Liver (tissue), 3 donors: ENCODE results near the gene FANCI.

ENCODE experiments used
- EGR1 ChIP-seq, 2 donors: IDR thresholded peaks; 2 replicates each; pipeline ENCODE4 v1.6.1; 2016 to 2018; ENCODE audit warnings: antibody characterized with exemption in 2 of 2, low read depth in 2 of 2
- FOXA1 ChIP-seq: IDR thresholded peaks from 2 replicates; pipeline ENCODE4 v1.6.1; 2016; ENCODE audit warnings: antibody characterized with exemption
- GABPA ChIP-seq, 2 donors: IDR thresholded peaks in 1 of 2; conservative IDR thresholded peaks in 1 of 2; 2 replicates each; pipeline ENCODE4 v1.6.1; 2016; ENCODE audit warnings: antibody characterized with exemption in 2 of 2, mild to moderate bottlenecking in 1 of 2, moderate library complexity in 1 of 2
- JUND ChIP-seq, 2 donors: IDR thresholded peaks; 2 replicates each; pipeline ENCODE4 v1.6.1; 2016; ENCODE audit warnings: antibody characterized with exemption in 2 of 2
- NR2F2 ChIP-seq: IDR thresholded peaks from 2 replicates; pipeline ENCODE4 v1.6.1; 2016; ENCODE audit warnings: antibody characterized with exemption
- RAD21 ChIP-seq, 2 donors: IDR thresholded peaks; 2 replicates each; pipeline ENCODE4 v1.6.1; 2016; ENCODE audit warnings: antibody characterized with exemption in 2 of 2, mild to moderate bottlenecking in 2 of 2
- RXRA ChIP-seq, 2 donors: IDR thresholded peaks; 2 replicates each; pipeline ENCODE4 v1.6.1; 2017 to 2018; ENCODE audit warnings: antibody characterized with exemption in 2 of 2, mild to moderate bottlenecking in 1 of 2
- SP1 ChIP-seq: IDR thresholded peaks from 2 replicates; pipeline ENCODE4 v1.6.1; 2018; ENCODE audit warnings: antibody characterized with exemption, mild to moderate bottlenecking
- TAF1 ChIP-seq: conservative IDR thresholded peaks from 2 replicates; pipeline ENCODE4 v1.6.1; 2016; ENCODE audit warnings: antibody characterized with exemption, mild to moderate bottlenecking
- YY1 ChIP-seq: IDR thresholded peaks from 2 replicates; pipeline ENCODE4 v1.6.1; 2016; ENCODE audit warnings: antibody characterized with exemption, mild to moderate bottlenecking
- TF ChIP-seq, protein P1 (sequence below): fragments of 150-350 bp; IDR thresholded peaks from 2 replicates; pipeline ENCODE4 v1.5.1; 2017; ENCODE audit warnings: improper control_type of control experiment, low read depth, low read length; ENCODE audit not compliant: missing input control
- TF ChIP-seq, protein P2 (sequence below): IDR thresholded peaks from 2 replicates; pipeline ENCODE4 v1.6.1; 2016; ENCODE audit warnings: antibody characterized with exemption
- TF ChIP-seq, protein P3 (sequence below): IDR thresholded peaks from 2 replicates; pipeline ENCODE4 v1.6.1; 2016; ENCODE audit warnings: antibody characterized with exemption, mild to moderate bottlenecking
- TF ChIP-seq, protein P4 (sequence below): IDR thresholded peaks from 2 replicates; pipeline ENCODE4 v1.6.1; 2016; ENCODE audit warnings: antibody characterized with exemption
- donor health status: healthy.
- donor health status: healthy.

DNA sequence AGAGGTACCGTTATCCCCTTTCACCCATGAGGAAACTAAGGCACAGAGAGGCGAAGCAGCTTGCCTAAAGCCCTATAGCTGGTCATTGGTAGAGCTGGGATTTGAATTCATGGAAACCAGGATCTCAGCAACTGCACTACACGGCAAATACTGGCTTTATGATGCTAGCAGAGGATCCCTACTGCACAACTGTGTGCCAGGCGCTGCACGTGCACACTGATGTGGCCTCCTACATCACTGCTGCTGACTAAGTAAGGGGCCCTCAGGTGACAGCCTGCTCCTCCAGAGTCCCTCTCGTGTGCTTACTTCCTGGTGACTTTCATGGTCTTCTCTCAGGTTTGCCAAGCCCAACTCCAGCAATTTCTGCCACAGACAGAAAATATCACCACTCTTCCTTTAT is 94.3 kb downstream of the FANCI start:
- TF ChIP-seq JUND (IDR thresholded peaks at IDR 0.05): no peak
- TF ChIP-seq RAD21 (IDR thresholded peaks at IDR 0.05): no peak
- TF ChIP-seq, protein P1, sequence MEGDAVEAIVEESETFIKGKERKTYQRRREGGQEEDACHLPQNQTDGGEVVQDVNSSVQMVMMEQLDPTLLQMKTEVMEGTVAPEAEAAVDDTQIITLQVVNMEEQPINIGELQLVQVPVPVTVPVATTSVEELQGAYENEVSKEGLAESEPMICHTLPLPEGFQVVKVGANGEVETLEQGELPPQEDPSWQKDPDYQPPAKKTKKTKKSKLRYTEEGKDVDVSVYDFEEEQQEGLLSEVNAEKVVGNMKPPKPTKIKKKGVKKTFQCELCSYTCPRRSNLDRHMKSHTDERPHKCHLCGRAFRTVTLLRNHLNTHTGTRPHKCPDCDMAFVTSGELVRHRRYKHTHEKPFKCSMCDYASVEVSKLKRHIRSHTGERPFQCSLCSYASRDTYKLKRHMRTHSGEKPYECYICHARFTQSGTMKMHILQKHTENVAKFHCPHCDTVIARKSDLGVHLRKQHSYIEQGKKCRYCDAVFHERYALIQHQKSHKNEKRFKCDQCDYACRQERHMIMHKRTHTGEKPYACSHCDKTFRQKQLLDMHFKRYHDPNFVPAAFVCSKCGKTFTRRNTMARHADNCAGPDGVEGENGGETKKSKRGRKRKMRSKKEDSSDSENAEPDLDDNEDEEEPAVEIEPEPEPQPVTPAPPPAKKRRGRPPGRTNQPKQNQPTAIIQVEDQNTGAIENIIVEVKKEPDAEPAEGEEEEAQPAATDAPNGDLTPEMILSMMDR: no peak
- no peak for TF ChIP-seq SP1
- TF ChIP-seq YY1: no peak
- TF ChIP-seq, protein P2, sequence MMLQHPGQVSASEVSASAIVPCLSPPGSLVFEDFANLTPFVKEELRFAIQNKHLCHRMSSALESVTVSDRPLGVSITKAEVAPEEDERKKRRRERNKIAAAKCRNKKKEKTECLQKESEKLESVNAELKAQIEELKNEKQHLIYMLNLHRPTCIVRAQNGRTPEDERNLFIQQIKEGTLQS: no peak
- TF ChIP-seq, protein P3, sequence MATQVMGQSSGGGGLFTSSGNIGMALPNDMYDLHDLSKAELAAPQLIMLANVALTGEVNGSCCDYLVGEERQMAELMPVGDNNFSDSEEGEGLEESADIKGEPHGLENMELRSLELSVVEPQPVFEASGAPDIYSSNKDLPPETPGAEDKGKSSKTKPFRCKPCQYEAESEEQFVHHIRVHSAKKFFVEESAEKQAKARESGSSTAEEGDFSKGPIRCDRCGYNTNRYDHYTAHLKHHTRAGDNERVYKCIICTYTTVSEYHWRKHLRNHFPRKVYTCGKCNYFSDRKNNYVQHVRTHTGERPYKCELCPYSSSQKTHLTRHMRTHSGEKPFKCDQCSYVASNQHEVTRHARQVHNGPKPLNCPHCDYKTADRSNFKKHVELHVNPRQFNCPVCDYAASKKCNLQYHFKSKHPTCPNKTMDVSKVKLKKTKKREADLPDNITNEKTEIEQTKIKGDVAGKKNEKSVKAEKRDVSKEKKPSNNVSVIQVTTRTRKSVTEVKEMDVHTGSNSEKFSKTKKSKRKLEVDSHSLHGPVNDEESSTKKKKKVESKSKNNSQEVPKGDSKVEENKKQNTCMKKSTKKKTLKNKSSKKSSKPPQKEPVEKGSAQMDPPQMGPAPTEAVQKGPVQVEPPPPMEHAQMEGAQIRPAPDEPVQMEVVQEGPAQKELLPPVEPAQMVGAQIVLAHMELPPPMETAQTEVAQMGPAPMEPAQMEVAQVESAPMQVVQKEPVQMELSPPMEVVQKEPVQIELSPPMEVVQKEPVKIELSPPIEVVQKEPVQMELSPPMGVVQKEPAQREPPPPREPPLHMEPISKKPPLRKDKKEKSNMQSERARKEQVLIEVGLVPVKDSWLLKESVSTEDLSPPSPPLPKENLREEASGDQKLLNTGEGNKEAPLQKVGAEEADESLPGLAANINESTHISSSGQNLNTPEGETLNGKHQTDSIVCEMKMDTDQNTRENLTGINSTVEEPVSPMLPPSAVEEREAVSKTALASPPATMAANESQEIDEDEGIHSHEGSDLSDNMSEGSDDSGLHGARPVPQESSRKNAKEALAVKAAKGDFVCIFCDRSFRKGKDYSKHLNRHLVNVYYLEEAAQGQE: no peak
- TF ChIP-seq NR2F2: no peak
- no peak for TF ChIP-seq GABPA (IDR thresholded peaks at IDR 0.05 in 1 of 2, conservative IDR thresholded peaks at IDR 0.05 in 1 of 2)
- TF ChIP-seq, protein P4, sequence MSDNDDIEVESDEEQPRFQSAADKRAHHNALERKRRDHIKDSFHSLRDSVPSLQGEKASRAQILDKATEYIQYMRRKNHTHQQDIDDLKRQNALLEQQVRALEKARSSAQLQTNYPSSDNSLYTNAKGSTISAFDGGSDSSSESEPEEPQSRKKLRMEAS: no peak
- no peak for TF ChIP-seq TAF1
- no peak for TF ChIP-seq FOXA1
- TF ChIP-seq RXRA (IDR thresholded peaks at IDR 0.05): no peak
- TF ChIP-seq EGR1 (IDR thresholded peaks at IDR 0.05; ENCODE audit: low read depth in 2 of 2): no peak
